Subcutaneous abdominal adipose tissue (tissue), 5 donors: ENCODE data around the gene DCP1B.

Source experiments
- H3K27ac ChIP-seq: one replicate; pipeline ENCODE4 v1.7.0; 2013; ENCODE audit warnings: low read depth, mild to moderate bottlenecking, inconsistent platforms, low read length, moderate library complexity
- H3K27me3 ChIP-seq, 5 donors: one replicate each; pipeline ENCODE4 v1.7.0; 2013; ENCODE audit warnings: low read length in 5 of 5, inconsistent platforms in 1 of 5; ENCODE audit not compliant: control insufficient read depth in 5 of 5, insufficient read depth in 4 of 5
- H3K36me3 ChIP-seq, 5 donors: one replicate each; pipeline ENCODE4 v1.7.0; 2013; ENCODE audit warnings: low read length in 5 of 5; ENCODE audit not compliant: control insufficient read depth in 5 of 5, insufficient read depth in 5 of 5
- H3K4me1 ChIP-seq, 5 donors: one replicate each; pipeline ENCODE4 v1.7.0; 2013; ENCODE audit warnings: low read length in 5 of 5, mild to moderate bottlenecking in 3 of 5, moderate library complexity in 1 of 5; ENCODE audit not compliant: control insufficient read depth in 5 of 5, insufficient read depth in 5 of 5
- H3K4me3 ChIP-seq, 5 donors: one replicate each; pipeline ENCODE4 v1.7.0; 2013; ENCODE audit warnings: low read length in 5 of 5, low read depth in 1 of 5
- H3K9ac ChIP-seq, 5 donors: one replicate each; pipeline ENCODE4 v1.7.0; 2013; ENCODE audit warnings: low read length in 5 of 5, mild to moderate bottlenecking in 4 of 5, moderate library complexity in 3 of 5
- H3K9me3 ChIP-seq, 5 donors: one replicate each; pipeline ENCODE4 v1.7.0; 2013; ENCODE audit warnings: low read length in 5 of 5; ENCODE audit not compliant: control insufficient read depth in 5 of 5
- donor health status: healthy.
- donor health status: healthy.
- donor health status: healthy.
- donor health status: healthy.
- donor health status: healthy.

Gene DCP1B

DNA sequence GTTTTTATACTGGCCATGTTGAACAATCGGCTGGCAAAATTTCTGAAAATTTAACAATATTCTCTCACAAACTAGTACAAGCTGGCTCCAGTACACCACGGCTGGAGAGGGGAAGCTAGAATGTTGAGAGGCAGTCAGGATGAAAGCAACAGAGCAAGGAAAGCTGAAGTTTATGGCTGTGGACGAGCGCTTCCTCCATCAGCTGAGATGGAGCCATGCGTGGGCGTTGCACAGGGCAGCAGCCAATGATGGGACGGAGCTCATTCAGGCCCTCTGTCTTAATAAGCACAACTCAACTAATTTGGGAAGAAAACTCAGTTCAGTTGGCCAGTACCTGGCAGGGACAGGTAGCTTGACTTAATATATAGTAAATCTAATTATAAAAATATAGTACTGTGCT, 14.1 kb upstream of the DCP1B start:
- H3K9me3 ChIP-seq, result no peaks in the 10 kb centered on the region
- H3K4me3 ChIP-seq, result no peak overlapping the region
- H3K9ac ChIP-seq, result no peak overlapping the region
- no peaks in the 10 kb centered on the region for H3K27me3 ChIP-seq
- H3K27ac ChIP-seq, result no peak overlapping the region
- peaks cover 0 to 36% (median 4%) of the 10 kb centered on the region in 5 donors for H3K4me1 ChIP-seq
- no peaks in the 10 kb centered on the region for H3K36me3 ChIP-seq

DNA sequence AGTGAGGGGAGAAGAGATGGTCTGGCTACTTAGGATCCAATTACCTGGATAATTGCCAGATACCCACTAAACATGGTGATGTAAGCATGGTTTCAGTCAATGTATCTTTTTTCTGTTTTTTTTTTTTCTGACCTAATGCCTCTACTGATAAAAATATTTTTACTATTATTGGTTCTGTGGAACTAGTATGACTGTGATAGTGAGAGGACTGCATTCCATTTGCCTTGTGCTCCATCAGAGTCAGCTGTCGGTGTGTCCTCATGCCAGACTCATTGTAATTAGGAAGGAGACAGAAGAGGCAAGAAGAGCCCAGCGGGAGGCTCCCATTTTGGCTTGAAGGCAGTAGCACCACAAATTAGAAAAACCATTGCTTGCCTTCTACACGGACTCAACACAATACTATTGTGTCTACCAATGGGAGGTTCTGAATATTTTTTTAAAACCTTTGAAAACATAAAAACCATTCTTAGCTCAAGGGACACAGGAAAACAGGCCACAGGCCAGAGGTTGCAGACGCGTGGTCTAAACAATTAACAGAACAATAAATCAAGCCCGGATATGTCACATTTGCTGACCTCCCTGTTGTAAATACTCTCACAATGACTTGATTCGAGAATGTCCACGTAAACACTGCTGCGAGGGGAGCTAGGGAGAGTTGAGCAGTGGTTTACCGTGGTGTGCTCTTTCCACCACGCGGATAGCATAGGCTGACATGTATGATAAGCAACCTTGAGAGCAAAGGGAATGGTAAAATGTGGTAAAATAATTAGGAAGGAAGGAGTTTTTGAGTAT, 13.5 kb upstream of the DCP1B start:
- H3K27me3 ChIP-seq, result no peaks in the 10 kb centered on the region
- H3K9ac ChIP-seq, result no peak overlapping the region
- no peak overlapping the region for H3K27ac ChIP-seq
- H3K9me3 ChIP-seq, result no peaks in the 10 kb centered on the region
- H3K4me1 ChIP-seq, result peaks cover 0 to 35% (median 4%) of the 10 kb centered on the region in 5 donors
- H3K4me3 ChIP-seq, result no peak overlapping the region
- H3K36me3 ChIP-seq, result no peaks in the 10 kb centered on the region

DNA sequence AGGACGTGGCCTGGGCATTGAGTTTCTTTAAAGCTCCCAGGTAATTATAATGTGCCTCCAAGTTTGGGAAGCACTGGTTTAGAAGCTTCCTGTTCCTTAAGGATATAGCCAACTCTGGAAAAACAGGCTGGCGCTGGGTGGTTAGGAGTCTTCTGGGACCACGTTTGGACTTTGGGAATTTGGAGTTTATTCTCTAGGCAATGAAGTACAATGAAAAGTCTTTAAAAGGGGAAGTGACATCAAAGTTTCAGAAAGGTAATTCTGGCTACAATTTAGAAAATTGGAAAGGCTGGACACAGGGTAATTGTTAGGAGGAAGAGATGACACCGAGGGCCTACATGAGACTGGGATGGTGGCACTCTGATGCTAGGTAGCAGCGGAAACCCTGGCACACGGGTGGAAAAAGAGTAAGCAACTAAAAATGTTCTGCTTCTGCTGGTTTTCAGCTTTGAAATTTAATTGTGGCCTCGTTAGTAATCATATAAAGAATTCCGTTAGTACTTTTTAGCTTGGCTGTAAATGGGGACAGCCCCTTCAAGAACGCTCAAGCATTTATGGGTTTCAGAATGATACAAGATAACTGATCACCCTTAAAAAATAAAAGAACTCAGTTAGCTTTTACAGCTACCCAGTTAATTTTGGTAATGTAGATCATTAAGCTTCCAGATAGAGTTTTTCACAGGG, 12.7 kb upstream of the DCP1B start:
- H3K9ac ChIP-seq, result no peak overlapping the region
- no peaks in the 10 kb centered on the region for H3K36me3 ChIP-seq
- H3K9me3 ChIP-seq, result no peaks in the 10 kb centered on the region
- H3K4me1 ChIP-seq, result peaks cover 0 to 38% (median 4%) of the 10 kb centered on the region in 5 donors
- H3K4me3 ChIP-seq, result no peak overlapping the region
- no peaks in the 10 kb centered on the region for H3K27me3 ChIP-seq
- no peak overlapping the region for H3K27ac ChIP-seq

DNA sequence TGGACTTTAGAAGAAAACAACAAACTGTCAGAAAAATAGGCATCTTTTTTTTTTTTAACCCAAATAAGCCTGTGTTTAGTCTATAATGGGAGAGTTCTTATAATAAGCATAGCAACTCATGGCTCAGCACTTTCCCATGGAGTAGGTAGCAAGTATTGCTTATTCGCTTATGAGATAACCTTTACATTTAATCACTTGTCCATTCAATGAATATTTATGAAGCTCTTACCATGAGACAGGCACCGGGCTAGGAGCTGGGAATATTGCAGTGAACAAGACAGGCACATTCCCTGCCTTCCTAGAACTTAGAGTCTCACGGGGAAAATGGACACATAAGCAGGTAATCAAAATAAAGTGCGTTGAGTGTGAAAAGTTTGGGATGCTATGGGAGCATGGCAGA, 10.0 kb upstream of the DCP1B start:
- H3K9ac ChIP-seq, result no peak overlapping the region
- H3K9me3 ChIP-seq, result no peaks in the 10 kb centered on the region
- H3K36me3 ChIP-seq, result no peaks in the 10 kb centered on the region
- H3K4me1 ChIP-seq, result peaks cover 0 to 38% (median 4%) of the 10 kb centered on the region in 5 donors
- H3K4me3 ChIP-seq, result no peak overlapping the region
- H3K27me3 ChIP-seq, result no peaks in the 10 kb centered on the region
- H3K27ac ChIP-seq, result no peak overlapping the region

DNA sequence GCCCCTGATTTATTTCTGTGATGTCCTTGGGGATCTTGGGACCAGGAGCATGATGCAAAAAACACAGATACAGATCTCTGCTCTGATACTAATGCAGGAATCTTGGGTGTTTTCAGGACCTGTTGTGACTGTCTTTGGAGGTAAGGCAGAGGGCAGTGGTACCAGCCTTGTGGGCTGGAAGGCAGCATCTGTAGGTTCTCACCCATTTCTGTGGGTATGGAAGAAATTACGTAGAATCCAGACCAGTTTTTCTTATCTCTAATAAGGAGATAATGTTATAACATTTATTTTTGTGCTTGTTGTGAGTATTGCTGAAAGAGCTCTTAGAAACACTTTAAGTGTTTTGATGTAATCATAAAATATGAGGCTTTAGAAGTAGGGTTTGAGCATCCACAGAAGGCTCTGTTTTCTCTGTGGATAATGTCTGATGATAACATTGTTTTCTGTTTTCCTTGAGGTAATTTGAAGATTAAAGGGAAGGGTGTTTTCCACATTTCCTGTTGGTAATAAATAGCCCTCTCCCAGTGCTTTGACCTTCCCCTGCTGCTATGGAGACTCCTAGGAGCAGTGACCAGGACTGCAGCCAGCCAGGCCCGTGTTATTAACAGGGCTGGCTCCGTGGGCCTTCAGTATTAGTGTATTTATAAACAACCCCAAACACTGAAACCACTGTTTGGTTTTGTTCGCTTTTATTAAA, 9.4 kb upstream of the DCP1B start:
- no peak overlapping the region for H3K27ac ChIP-seq

DNA sequence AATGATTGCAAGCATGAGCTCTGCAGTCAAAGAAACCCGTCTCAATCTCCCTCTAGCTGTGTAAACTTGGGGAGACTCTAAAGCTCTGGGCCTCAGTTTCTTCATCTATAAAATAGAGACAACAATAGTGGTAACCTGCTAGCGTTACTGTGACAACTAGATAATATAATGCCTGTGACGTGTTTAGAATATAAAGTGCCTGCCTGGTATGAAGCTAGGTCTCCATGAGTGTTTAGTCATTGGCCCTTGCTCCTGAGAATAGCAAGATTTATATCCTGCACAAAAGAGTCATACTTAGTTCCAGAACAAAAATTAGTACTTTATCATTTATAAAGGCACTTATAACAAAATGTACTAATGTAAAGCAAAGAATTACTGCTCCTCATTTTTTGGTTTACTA, 8.8 kb upstream of the DCP1B start:
- Histone ChIP-seq H3K9me3 (no peaks in the 10 kb centered on the region), H3K4me1 (peaks cover 0 to 33% (median 4%) of the 10 kb centered on the region in 5 donors), H3K9ac (no peak overlapping the region), H3K4me3 (no peak overlapping the region), H3K27me3 (no peaks in the 10 kb centered on the region), H3K27ac (no peak overlapping the region), H3K36me3 (no peaks in the 10 kb centered on the region)

More for the DNA sequence above, 9.4 kb upstream of the DCP1B start:
- no peaks in the 10 kb centered on the region for H3K9me3 ChIP-seq
- H3K4me1 ChIP-seq, result peaks cover 0 to 38% (median 4%) of the 10 kb centered on the region in 5 donors
- no peak overlapping the region for H3K4me3 ChIP-seq
- H3K36me3 ChIP-seq, result no peaks in the 10 kb centered on the region
- H3K27me3 ChIP-seq, result no peaks in the 10 kb centered on the region
- no peak overlapping the region for H3K9ac ChIP-seq

DNA sequence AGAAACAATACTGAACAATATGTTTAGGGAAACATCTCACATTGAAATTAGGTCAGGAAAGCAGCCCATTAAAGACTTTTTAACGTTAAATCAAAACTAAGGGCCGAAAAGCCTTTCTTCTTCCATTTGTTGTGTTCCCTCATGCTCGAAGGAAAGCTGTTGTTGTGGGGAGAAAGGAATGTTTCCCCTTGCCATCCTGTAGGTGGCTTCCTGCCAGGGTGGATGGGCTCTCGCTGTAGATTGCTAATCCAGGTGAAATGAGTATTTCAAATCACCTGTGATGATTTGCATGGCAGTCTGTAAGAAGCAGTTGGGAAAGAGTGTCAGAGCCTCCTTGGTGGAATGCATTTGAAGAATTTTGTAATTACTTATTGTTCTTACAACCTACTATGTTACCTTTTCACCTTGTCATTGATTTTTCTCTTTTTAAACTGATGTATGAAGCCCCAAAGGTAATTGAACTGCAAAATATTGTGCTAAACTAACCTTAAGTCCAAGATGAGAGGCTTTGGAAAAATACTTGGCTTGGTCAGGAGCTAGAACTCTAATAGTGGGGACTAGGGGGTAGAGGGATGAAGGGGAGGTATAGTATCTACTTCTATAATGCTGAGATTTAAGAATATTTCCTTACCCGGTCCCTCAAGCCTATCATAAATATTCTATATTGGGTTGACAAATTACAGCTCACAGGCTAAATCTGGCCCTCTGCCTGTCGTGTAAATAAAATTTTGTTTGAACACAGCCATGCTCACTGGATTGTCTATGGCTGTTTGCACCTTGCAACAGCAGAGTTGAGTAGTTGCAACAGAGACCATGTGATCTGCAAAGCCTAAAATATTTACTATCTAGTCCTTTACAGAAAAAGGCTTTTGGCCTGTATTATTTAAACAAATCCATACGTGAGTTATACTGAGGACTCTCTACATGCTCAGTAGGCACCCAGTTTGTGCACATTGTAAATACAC, 7.7 kb upstream of the DCP1B start:
- H3K4me3 ChIP-seq, result no peak overlapping the region
- H3K9ac ChIP-seq, result no peak overlapping the region
- H3K27ac ChIP-seq, result no peak overlapping the region
- peaks cover 0 to 24% (median 4%) of the 10 kb centered on the region in 5 donors for H3K4me1 ChIP-seq
- H3K27me3 ChIP-seq, result no peaks in the 10 kb centered on the region
- H3K36me3 ChIP-seq, result no peaks in the 10 kb centered on the region
- H3K9me3 ChIP-seq, result no peaks in the 10 kb centered on the region

DNA sequence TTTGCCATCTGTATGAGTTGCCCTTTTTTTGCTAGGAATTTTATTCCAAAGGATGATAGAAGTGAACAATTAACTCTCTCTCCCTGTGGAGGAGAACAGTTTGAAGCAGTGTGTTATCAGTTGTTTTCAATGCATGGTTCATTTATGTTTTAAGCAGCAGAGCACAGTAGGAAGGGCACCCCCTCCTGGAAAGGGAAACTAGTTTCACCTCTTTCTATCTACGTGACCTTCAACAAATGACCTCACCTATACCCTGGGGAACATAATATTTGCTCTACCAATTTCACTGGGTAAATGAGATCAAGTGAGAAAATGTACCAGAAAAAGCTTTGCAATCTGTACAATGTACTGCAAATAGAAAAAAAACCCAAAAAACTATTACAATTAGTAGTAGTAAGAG, 5.4 kb upstream of the DCP1B start:
- H3K4me1 ChIP-seq, result peaks cover 1 to 21% (median 4%) of the 10 kb centered on the region in 5 donors
- no peaks in the 10 kb centered on the region for H3K9me3 ChIP-seq
- no peaks in the 10 kb centered on the region for H3K27me3 ChIP-seq
- no peak overlapping the region for H3K27ac ChIP-seq
- H3K36me3 ChIP-seq, result no peaks in the 10 kb centered on the region
- H3K9ac ChIP-seq, result no peak overlapping the region
- no peak overlapping the region for H3K4me3 ChIP-seq

DNA sequence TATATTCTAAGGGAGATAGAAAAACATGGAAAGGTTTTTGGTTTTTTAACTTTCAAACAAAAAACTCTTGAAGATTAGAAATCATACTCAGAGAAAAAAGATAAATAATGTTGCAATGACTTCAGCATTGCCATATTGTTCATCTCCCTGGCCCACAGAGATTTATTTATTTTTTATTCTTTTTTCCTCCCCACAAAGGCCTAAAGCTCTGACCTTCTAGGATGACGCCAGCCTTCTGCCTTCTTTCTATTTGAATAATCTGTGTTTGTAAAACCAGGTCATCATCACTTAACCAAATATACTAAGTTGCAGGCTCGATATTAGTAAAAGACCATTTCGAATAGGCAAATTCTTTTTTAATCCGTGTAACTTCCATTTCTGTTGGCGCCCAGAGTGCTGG, 4.4 kb upstream of the DCP1B start:
- peaks cover 0 to 15% (median 8%) of the 10 kb centered on the region in 5 donors for H3K4me1 ChIP-seq
- no peak overlapping the region for H3K4me3 ChIP-seq

More for the DNA sequence above, 4.4 kb upstream of the DCP1B start:
- Histone ChIP-seq H3K27me3 (no peaks in the 10 kb centered on the region), H3K9ac (no peak overlapping the region), H3K27ac (no peak overlapping the region), H3K9me3 (no peaks in the 10 kb centered on the region), H3K36me3 (no peaks in the 10 kb centered on the region)
